HUES64 (cell line): ENCODE results near the gene TXLNB.
A peak's percentile ranks its signal among the peaks of the same experiment; 100 is the strongest.
"Not testable (repeated sequence)": the region's sequence is repeated elsewhere in the genome, so short reads cannot be mapped to it uniquely, and the experiment has no call there.

Experiments used
- H3K27ac ChIP-seq: 2 replicates; pipeline ENCODE4 v1.7.0; 2013; ENCODE audit warnings: low read depth, low read length, inconsistent platforms
- H3K27me3 ChIP-seq: 2 replicates; pipeline ENCODE4 v1.6.1; 2013; ENCODE audit warnings: mild to moderate bottlenecking, low read length; ENCODE audit not compliant: insufficient read depth
- H3K36me3 ChIP-seq: 2 replicates; pipeline ENCODE4 v1.6.1; 2013; ENCODE audit warnings: mild to moderate bottlenecking, low read length; ENCODE audit not compliant: insufficient read depth
- H3K4me1 ChIP-seq: 2 replicates; pipeline ENCODE4 v1.6.1; 2013; ENCODE audit warnings: mild to moderate bottlenecking, low read length, moderate library complexity; ENCODE audit not compliant: insufficient read depth
- H3K4me3 ChIP-seq: 2 replicates; pipeline ENCODE4 v1.5.1; 2013; ENCODE audit warnings: mild to moderate bottlenecking, low read length, moderate library complexity
- H3K9ac ChIP-seq: 2 replicates; pipeline ENCODE4 v1.6.1; 2013; ENCODE audit warnings: mild to moderate bottlenecking, low read depth, low read length
- H3K9me3 ChIP-seq: 2 replicates; pipeline ENCODE4 v1.6.1; 2013; ENCODE audit warnings: low read depth, low read length; ENCODE audit not compliant: insufficient read depth
- WGBS: fragments of 150-250, 120-280 bp; methylation state at CpG from one replicate; pipeline ENCODE4 v1.1.7; 2013; ENCODE audit warnings: missing lambda C conversion rate; 5-methylcytosine and 5-hydroxymethylcytosine counted together

Gene TXLNB

GRCh38 chr6:139231206-139231605 lies 60.6 kb downstream of the TXLNB start:
- peaks cover 14% of the 10 kb centered on the region for H3K9me3 ChIP-seq
- WGBS, result 53% methylated on average over 2 of the region's 2 CpGs
- no peak overlapping the region for H3K9ac ChIP-seq
- H3K4me3 ChIP-seq, result no peak overlapping the region
- no peaks in the 10 kb centered on the region for H3K36me3 ChIP-seq
- H3K4me1 ChIP-seq, result no peaks in the 10 kb centered on the region
- no peaks in the 10 kb centered on the region for H3K27me3 ChIP-seq
- no peak overlapping the region for H3K27ac ChIP-seq

- H3K4me3 ChIP-seq, result no peak overlapping the region
- H3K9me3 ChIP-seq, result peaks cover 14% of the 10 kb centered on the region
- no peak overlapping the region for H3K27ac ChIP-seq
- no peaks in the 10 kb centered on the region for H3K36me3 ChIP-seq
- no peaks in the 10 kb centered on the region for H3K27me3 ChIP-seq
- no peak overlapping the region for H3K9ac ChIP-seq
- 86% methylated on average over 3 of the region's 3 CpGs for WGBS
- H3K4me1 ChIP-seq, result no peaks in the 10 kb centered on the region
Measured at GRCh38 chr6:139230391-139230840, 61.4 kb downstream of the TXLNB start.

- not testable (repeated sequence) for H3K9me3 ChIP-seq, H3K9ac ChIP-seq, H3K27ac ChIP-seq, H3K4me1 ChIP-seq, H3K27me3 ChIP-seq, H3K36me3 ChIP-seq, H3K4me3 ChIP-seq
- 92% methylated on average over 3 of the region's 3 CpGs for WGBS
Measured at GRCh38 chr6:139228387-139228786, 63.4 kb downstream of the TXLNB start.

- Histone ChIP-seq H3K9me3 (no peaks in the 10 kb centered on the region), H3K4me3 (no peak overlapping the region), H3K27ac (peak overlapping the region; percentile 22), H3K27me3 (no peaks in the 10 kb centered on the region), H3K4me1 (no peaks in the 10 kb centered on the region), H3K36me3 (no peaks in the 10 kb centered on the region), H3K9ac (no peak overlapping the region)
- 100% methylated on average over 2 of the region's 2 CpGs for WGBS
Measured at GRCh38 chr6:139219746-139220145, 72.1 kb downstream of the TXLNB start.

GRCh38 chr6:139219271-139219729 lies 72.5 kb downstream of the TXLNB start:
- Histone ChIP-seq H3K9ac (no peak overlapping the region), H3K4me1 (no peaks in the 10 kb centered on the region), H3K27ac (peak overlapping the region; percentile 22), H3K27me3 (no peaks in the 10 kb centered on the region), H3K36me3 (no peaks in the 10 kb centered on the region), H3K4me3 (no peak overlapping the region), H3K9me3 (no peaks in the 10 kb centered on the region)
- 16% methylated on average over 7 of the region's 7 CpGs for WGBS

- not testable (repeated sequence) for H3K4me3 ChIP-seq, H3K27me3 ChIP-seq, H3K36me3 ChIP-seq, H3K9ac ChIP-seq, H3K4me1 ChIP-seq, H3K27ac ChIP-seq
- WGBS, result no CpG with 5 or more reads among the region's 2 CpGs
- H3K9me3 ChIP-seq, result peaks cover 26% of the 10 kb centered on the region
Measured at GRCh38 chr6:139212460-139212859, 79.3 kb downstream of the TXLNB start.

GRCh38 chr6:139210766-139211165 lies 81.0 kb downstream of the TXLNB start:
- H3K4me3 ChIP-seq, H3K27ac ChIP-seq, H3K27me3 ChIP-seq, H3K36me3 ChIP-seq, H3K4me1 ChIP-seq, H3K9ac ChIP-seq: not testable (repeated sequence)
- WGBS, result over 99% methylated on average over 10 of the region's 10 CpGs
- H3K9me3 ChIP-seq, result peaks cover 33% of the 10 kb centered on the region

GRCh38 chr6:139205843-139206242 lies 86.0 kb downstream of the TXLNB start:
- 100% methylated on average over 3 of the region's 3 CpGs for WGBS
- no peak overlapping the region for H3K27ac ChIP-seq
- H3K27me3 ChIP-seq, result no peaks in the 10 kb centered on the region
- no peak overlapping the region for H3K4me3 ChIP-seq
- no peaks in the 10 kb centered on the region for H3K36me3 ChIP-seq
- peaks cover 40% of the 10 kb centered on the region for H3K9me3 ChIP-seq
- H3K4me1 ChIP-seq, result no peaks in the 10 kb centered on the region
- H3K9ac ChIP-seq, result no peak overlapping the region

- Histone ChIP-seq H3K9me3 (peaks cover 32% of the 10 kb centered on the region), H3K4me1 (no peaks in the 10 kb centered on the region)
- WGBS, result 95% methylated on average over 1 of the region's 2 CpGs
Measured at GRCh38 chr6:139204978-139205377, 86.8 kb downstream of the TXLNB start.

GRCh38 chr6:139201378-139201777 lies 90.4 kb downstream of the TXLNB start:
- no peaks in the 10 kb centered on the region for H3K27me3 ChIP-seq
- no peaks in the 10 kb centered on the region for H3K36me3 ChIP-seq
- peaks cover 12% of the 10 kb centered on the region; the same call in 1 of the 2 replicates for H3K9me3 ChIP-seq
- 93% methylated on average over 3 of the region's 4 CpGs for whole genome bisulfite sequencing
- H3K4me1 ChIP-seq, result no peaks in the 10 kb centered on the region
- no peak overlapping the region for H3K9ac ChIP-seq
- H3K27ac ChIP-seq, result no peak overlapping the region
- H3K4me3 ChIP-seq, result no peak overlapping the region

More at GRCh38 chr6:139204978-139205377, 86.8 kb downstream of the TXLNB start:
- H3K4me3 ChIP-seq, result no peak overlapping the region
- no peaks in the 10 kb centered on the region for H3K36me3 ChIP-seq
- no peak overlapping the region for H3K27ac ChIP-seq
- H3K27me3 ChIP-seq, result no peaks in the 10 kb centered on the region
- no peak overlapping the region for H3K9ac ChIP-seq

GRCh38 chr6:139198529-139199288 lies 93.1 kb downstream of the TXLNB start:
- no peak overlapping the region for H3K27ac ChIP-seq
- WGBS, result 78% methylated on average over 3 of the region's 4 CpGs
- H3K9ac ChIP-seq, result no peak overlapping the region
- no peaks in the 10 kb centered on the region for H3K9me3 ChIP-seq
- H3K27me3 ChIP-seq, result no peaks in the 10 kb centered on the region
- no peaks in the 10 kb centered on the region for H3K36me3 ChIP-seq
- no peaks in the 10 kb centered on the region for H3K4me1 ChIP-seq
- no peak overlapping the region for H3K4me3 ChIP-seq
